ENCODE data around the gene ABHD1. TPM values are rescaled to one million over a fixed set of nuclear protein-coding genes. Genes with fewer than 3 reads are reported as not detected.
"Not testable (repeated sequence)": the region's sequence is repeated elsewhere in the genome, so short reads cannot be mapped to it uniquely, and the experiment has no call there.

ABHD1 gene
- total RNA-seq, result not detected

DNA sequence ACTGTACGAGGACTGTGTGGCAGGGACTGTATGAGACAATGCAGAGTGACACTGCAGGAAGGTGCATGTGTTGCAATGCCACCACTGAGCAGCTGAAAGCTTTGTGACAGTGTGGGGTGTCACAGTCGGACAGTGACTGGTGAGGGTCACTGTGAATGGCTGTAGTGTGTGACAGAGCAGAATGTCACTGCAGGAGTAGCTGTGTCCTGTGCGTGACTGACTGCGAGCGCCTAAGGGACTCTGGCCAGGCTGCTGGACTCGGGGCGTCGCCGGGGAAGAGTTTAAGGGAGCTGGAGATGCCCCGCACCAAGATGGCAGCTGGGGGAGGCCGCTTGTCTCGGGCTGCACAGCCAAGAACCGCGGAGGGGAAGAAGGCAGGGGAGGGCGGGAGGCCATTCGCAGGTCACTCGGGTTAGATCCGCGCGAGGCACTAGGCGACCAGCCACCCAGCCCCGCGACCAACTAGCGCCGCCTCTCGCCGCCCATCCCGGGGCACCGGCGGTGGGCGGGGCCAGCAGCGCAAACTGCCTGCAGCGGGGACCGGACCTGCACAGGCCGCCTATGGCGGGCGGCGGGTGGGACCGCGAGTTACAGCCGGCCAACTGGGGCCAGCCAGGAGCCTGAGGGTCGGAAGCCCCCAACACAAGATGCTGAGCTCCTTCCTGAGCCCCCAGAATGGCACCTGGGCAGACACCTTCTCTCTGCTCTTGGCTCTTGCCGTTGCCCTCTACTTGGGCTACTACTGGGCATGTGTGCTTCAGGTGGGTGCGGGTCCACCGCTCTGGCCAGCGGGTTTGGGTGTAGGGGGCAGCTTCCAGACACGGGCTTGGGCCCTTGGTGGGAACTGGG, at the start of gene ABHD1:
Gene ABHD1, plus strand, starts transcription at position 514 of the 849 bp plus-strand sequence. Its CDS starts 134 bp downstream, at position 648.
- H3K4me3 ChIP-seq, result peak within 1 kb of the TSS; percentile 54 to 65
- H3K4me1 ChIP-seq, result peaks cover 6% of the 10 kb centered on the region
- DNase-seq (ENCODE audit: extremely low spot score in 2 of 2), result no peak
- intact Hi-C loops (cut with DNase I), result no loop called here
- H3K27me3 ChIP-seq, result no peaks in the 10 kb centered on the region
- TF ChIP-seq POLR2AphosphoS5 (IDR thresholded peaks at IDR 0.05; ENCODE audit: insufficient read depth in 1 of 2, low read depth in 1 of 2), result peak in 1 of 2 donors; percentile 26
- TF ChIP-seq POLR2A (IDR thresholded peaks at IDR 0.05), result no peak
- TF ChIP-seq, protein P1, sequence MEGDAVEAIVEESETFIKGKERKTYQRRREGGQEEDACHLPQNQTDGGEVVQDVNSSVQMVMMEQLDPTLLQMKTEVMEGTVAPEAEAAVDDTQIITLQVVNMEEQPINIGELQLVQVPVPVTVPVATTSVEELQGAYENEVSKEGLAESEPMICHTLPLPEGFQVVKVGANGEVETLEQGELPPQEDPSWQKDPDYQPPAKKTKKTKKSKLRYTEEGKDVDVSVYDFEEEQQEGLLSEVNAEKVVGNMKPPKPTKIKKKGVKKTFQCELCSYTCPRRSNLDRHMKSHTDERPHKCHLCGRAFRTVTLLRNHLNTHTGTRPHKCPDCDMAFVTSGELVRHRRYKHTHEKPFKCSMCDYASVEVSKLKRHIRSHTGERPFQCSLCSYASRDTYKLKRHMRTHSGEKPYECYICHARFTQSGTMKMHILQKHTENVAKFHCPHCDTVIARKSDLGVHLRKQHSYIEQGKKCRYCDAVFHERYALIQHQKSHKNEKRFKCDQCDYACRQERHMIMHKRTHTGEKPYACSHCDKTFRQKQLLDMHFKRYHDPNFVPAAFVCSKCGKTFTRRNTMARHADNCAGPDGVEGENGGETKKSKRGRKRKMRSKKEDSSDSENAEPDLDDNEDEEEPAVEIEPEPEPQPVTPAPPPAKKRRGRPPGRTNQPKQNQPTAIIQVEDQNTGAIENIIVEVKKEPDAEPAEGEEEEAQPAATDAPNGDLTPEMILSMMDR (IDR thresholded peaks at IDR 0.05), result peak in 1 of 3 experiments; percentile 21
- no peaks in the 10 kb centered on the region for H3K9me3 ChIP-seq
- H3K36me3 ChIP-seq, result no peaks in the 10 kb centered on the region
- peak within 1 kb of the TSS; percentile 1 for H3K27ac ChIP-seq

DNA sequence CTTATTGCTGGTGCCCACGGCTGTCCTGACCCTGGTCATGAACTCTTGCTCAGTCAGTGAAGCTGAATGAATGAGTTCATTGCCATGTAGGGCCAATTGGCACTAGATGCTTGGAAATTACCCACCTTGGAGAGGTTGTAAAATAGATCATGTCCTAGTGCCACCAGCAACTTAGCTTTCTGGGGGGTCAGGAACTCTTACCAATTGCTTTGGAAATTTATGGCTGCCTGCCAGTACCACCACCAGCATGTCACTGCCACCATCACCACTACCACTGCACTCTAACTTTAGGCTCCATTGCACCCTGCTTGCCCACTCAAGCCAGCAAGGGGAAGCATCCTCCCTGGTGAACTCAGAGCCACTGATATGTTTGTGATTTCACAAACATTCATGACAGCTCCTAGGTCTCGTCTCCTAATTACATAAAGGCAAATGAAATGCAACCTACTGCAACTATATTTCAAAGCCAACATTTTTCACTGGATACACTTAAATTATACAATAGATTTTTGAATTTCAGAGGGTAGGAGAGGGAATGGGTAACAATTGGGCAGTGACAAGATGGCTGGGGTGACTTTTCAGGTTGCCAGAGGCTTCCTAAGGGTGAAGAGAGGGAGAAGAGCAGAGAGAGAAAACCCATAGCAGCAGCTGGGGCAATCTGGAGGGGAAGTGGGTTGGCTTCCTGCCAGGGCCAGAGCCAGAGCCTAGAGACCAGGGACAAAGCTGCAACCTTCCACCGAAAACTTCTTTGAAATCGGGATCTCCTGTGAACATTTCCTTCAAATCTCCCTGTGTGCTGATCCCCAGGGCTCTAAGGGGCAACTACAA, 48.7 kb upstream of the ABHD1 start:
- Histone ChIP-seq H3K27ac (peak overlapping the region; percentile 94), H3K9me3 (no peaks in the 10 kb centered on the region), H3K27me3 (no peaks in the 10 kb centered on the region), H3K4me3 (no peak overlapping the region), H3K36me3 (peaks cover 0 to 3% of the 10 kb centered on the region in 2 donors), H3K4me1 (peaks cover 74% of the 10 kb centered on the region)
- TF ChIP-seq, protein P1 (IDR thresholded peaks at IDR 0.05), result no peak
- TF ChIP-seq POLR2AphosphoS5 (IDR thresholded peaks at IDR 0.05; ENCODE audit: insufficient read depth in 1 of 2, low read depth in 1 of 2) (no peak), POLR2A (IDR thresholded peaks at IDR 0.05) (no peak)
- DNase-seq (ENCODE audit: extremely low spot score in 2 of 2), result no peak
- intact Hi-C loops (cut with DNase I), result no loop called here

GRCh38 chr2:27075566-27075871, 48.1 kb upstream of the ABHD1 start:
- H3K4me3 ChIP-seq; H3K9me3 ChIP-seq; intact Hi-C loops (cut with DNase I); DNase-seq (ENCODE audit: extremely low spot score in 2 of 2); H3K36me3 ChIP-seq; H3K27me3 ChIP-seq: not testable (repeated sequence)
- H3K4me1 ChIP-seq, result peaks cover 74% of the 10 kb centered on the region
- H3K27ac ChIP-seq, result peak overlapping the region; percentile 8

GRCh38 chr2:27076323-27076722, 47.3 kb upstream of the ABHD1 start:
- intact Hi-C loops (cut with DNase I), result no loop called here
- H3K27ac ChIP-seq, result peak overlapping the region; percentile 89

DNA sequence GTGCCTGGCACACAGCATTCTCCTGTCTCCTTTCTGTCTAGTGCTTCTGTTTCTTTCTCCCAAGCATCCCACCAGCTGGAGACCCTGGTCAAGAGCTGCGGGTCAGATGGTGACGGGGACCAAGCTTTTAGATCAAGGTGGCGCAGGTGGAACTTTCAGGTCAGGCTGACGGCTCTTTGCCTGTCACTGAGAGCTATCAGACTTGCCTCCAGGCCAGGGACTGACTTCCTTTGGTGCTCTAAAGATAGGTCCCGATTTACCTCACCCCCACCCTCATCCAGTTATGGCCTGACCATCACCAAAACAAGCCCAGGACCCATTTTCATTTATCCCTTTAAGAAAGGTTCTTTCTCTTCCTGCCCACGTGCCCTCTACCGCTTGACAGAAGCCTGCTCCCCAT, 46.4 kb upstream of the ABHD1 start:
- H3K27me3 ChIP-seq, result no peaks in the 10 kb centered on the region
- no peak for DNase-seq (ENCODE audit: extremely low spot score in 2 of 2)
- H3K9me3 ChIP-seq, result no peaks in the 10 kb centered on the region
- no peaks in the 10 kb centered on the region for H3K36me3 ChIP-seq
- intact Hi-C loops (cut with DNase I), result no loop called here
- no peak for TF ChIP-seq POLR2AphosphoS5 (IDR thresholded peaks at IDR 0.05; ENCODE audit: insufficient read depth in 1 of 2, low read depth in 1 of 2)
- TF ChIP-seq, protein P1 (IDR thresholded peaks at IDR 0.05), result no peak
- no peak for TF ChIP-seq POLR2A (IDR thresholded peaks at IDR 0.05)
- peak overlapping the region; percentile 89 for H3K27ac ChIP-seq
- H3K4me3 ChIP-seq, result no peak overlapping the region
- H3K4me1 ChIP-seq, result peaks cover 81% of the 10 kb centered on the region

More at GRCh38 chr2:27076323-27076722, 47.3 kb upstream of the ABHD1 start:
- Histone ChIP-seq H3K9me3 (no peaks in the 10 kb centered on the region), H3K4me1 (peaks cover 75% of the 10 kb centered on the region), H3K36me3 (no peaks in the 10 kb centered on the region), H3K27me3 (no peaks in the 10 kb centered on the region), H3K4me3 (no peak overlapping the region)
- no peak for DNase-seq (ENCODE audit: extremely low spot score in 2 of 2)
- TF ChIP-seq POLR2AphosphoS5 (IDR thresholded peaks at IDR 0.05; ENCODE audit: insufficient read depth in 1 of 2, low read depth in 1 of 2) (no peak), POLR2A (IDR thresholded peaks at IDR 0.05) (no peak)
- TF ChIP-seq, protein P1 (IDR thresholded peaks at IDR 0.05), result no peak

All from vagina (tissue), 2 donors.